Smooth muscle cell (in vitro differentiated cells): ENCODE results near the gene TCF7L1. TPM values are rescaled to one million over a fixed set of nuclear protein-coding genes. Genes with fewer than 3 reads are reported as not detected.

ENCODE experiments used
- DNase-seq: peaks from one replicate; lab custom pipeline; 2025; ENCODE audit not compliant: unreplicated experiment; lab: John Stamatoyannopoulos, UW
- H2AFZ ChIP-seq: fragments of 200-600 bp; sonication (generic); 2 replicates; pipeline ENCODE4 v1.6.0; 2016; ENCODE audit warnings: antibody characterized with exemption, low read depth, mild to moderate bottlenecking
- H3F3A ChIP-seq: fragments of 200-600 bp; sonication (generic); 2 replicates; pipeline ENCODE4 v1.6.0; 2017; ENCODE audit warnings: antibody characterized with exemption, low read depth
- H3K27ac ChIP-seq: fragments of 200-600 bp; sonication (generic); 2 replicates; pipeline ENCODE4 v1.5.1; 2016; ENCODE audit warnings: low read depth, mild to moderate bottlenecking
- H3K27me3 ChIP-seq: fragments of 200-600 bp; sonication (generic); 2 replicates; pipeline ENCODE4 v1.6.1; 2016; ENCODE audit warnings: low read depth, mild to moderate bottlenecking
- H3K36me3 ChIP-seq: fragments of 200-600 bp; sonication (generic); 2 replicates; pipeline ENCODE4 v1.5.1; 2016; ENCODE audit warnings: low read depth
- H3K4me1 ChIP-seq: fragments of 200-600 bp; sonication (generic); 2 replicates; pipeline ENCODE4 v1.5.1; 2016; ENCODE audit warnings: low read depth
- H3K4me2 ChIP-seq: fragments of 200-600 bp; sonication (generic); 2 replicates; pipeline ENCODE4 v1.6.0; 2016; ENCODE audit warnings: mild to moderate bottlenecking
- H3K4me3 ChIP-seq: fragments of 200-600 bp; sonication (generic); 2 replicates; pipeline ENCODE4 v1.5.1; 2016; ENCODE audit warnings: mild to moderate bottlenecking
- H3K79me2 ChIP-seq: fragments of 200-600 bp; sonication (generic); 2 replicates; pipeline ENCODE4 v1.6.0; 2016; ENCODE audit warnings: low read depth, mild to moderate bottlenecking
- H3K9ac ChIP-seq: fragments of 200-600 bp; sonication (generic); 2 replicates; pipeline ENCODE4 v1.6.0; 2016; ENCODE audit warnings: low read depth
- H3K9me3 ChIP-seq: fragments of 200-600 bp; sonication (generic); replicated peaks from 2 replicates; pipeline ENCODE4 v1.5.1; 2016; ENCODE audit warnings: low read depth
- H4K20me1 ChIP-seq: fragments of 200-600 bp; sonication (generic); 2 replicates; pipeline ENCODE4 v1.6.0; 2016; ENCODE audit warnings: low read depth
- WGBS: methylation state at CpG from one replicate; pipeline ENCODE4 v1.1.7; 2016; ENCODE audit warnings: low lambda C conversion rate; 5-methylcytosine and 5-hydroxymethylcytosine counted together
- polyA plus RNA-seq: library from polyadenylated mRNA; unstranded; fragments of >200 nt; fragmentation: Nextera tagmentation; extraction: Ambion mirVana; gene quantifications from 2 replicates; pipeline ENCODE4 v1.2.1, GENCODE V29; 2016
- total RNA-seq: library from RNA; depleted of rRNA; stranded (reverse); fragments of >200 nt; gene quantifications from 2 replicates; pipeline ENCODE4 v1.2.3, GENCODE V29; 2014
- TF ChIP-seq, protein P1 (sequence below): fragments of 200-600 bp; sonication (generic); IDR thresholded peaks from 2 replicates; pipeline ENCODE4 v1.5.1; 2017; ENCODE audit warnings: borderline replicate concordance, mild to moderate bottlenecking, antibody characterized with exemption; ENCODE audit not compliant: insufficient read depth, poor library complexity, severe bottlenecking

The TCF7L1 gene
- total and polyA plus RNA-seq, 2 experiments from 2014 or later = 4.5 to 15.2 TPM

DNA sequence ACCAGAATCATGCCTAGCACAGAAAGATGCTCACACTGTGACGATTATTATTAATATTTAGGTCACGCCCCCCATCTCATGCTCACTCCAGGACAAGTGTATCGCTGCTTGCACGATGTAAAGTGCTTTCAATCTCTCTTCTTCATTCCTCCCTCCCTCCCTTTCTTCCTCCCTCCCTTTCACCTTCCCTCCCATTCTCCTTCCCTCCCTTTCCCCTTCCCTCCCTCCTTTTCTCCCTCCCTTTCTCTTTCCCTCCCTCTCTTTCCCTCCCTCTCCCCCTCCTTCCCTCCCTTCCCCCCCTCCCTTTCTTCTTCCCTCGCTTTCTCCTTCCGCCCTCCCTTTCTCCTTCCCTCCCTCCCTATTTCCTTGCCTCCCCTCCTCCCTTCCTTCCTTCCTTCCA, 175.0 kb downstream of the TCF7L1 start:
- TF ChIP-seq, protein P1, sequence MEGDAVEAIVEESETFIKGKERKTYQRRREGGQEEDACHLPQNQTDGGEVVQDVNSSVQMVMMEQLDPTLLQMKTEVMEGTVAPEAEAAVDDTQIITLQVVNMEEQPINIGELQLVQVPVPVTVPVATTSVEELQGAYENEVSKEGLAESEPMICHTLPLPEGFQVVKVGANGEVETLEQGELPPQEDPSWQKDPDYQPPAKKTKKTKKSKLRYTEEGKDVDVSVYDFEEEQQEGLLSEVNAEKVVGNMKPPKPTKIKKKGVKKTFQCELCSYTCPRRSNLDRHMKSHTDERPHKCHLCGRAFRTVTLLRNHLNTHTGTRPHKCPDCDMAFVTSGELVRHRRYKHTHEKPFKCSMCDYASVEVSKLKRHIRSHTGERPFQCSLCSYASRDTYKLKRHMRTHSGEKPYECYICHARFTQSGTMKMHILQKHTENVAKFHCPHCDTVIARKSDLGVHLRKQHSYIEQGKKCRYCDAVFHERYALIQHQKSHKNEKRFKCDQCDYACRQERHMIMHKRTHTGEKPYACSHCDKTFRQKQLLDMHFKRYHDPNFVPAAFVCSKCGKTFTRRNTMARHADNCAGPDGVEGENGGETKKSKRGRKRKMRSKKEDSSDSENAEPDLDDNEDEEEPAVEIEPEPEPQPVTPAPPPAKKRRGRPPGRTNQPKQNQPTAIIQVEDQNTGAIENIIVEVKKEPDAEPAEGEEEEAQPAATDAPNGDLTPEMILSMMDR = no peak

DNA sequence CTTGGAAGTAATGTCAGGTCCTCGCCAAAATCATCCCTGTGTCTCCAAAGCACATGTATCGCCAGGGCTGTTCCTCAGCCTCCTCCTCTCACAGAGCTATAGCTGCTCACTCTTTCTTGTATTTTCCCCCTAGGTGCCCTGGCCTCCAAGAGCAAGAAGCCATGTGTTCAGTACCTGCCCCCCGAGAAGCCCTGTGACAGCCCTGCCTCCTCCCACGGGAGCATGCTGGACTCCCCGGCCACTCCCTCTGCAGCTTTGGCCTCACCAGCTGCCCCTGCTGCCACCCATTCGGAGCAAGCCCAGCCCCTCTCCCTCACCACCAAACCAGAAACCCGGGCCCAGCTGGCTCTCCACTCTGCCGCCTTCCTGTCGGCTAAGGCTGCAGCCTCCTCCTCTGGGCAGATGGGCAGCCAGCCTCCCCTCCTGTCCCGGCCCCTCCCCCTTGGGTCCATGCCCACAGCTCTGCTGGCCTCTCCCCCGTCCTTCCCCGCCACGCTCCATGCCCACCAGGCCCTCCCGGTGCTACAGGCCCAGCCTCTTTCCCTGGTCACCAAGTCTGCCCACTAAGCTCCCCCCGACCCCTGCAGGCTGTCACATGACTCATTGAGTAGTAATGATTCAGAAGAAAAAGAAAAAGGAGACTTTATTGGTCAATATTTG, 175.8 kb downstream of the TCF7L1 start:
- Histone ChIP-seq H3K27ac (no peak overlapping the region), H3K27me3 (no peaks in the 10 kb centered on the region), H4K20me1 (no peaks in the 10 kb centered on the region), H2AFZ (no peak overlapping the region), H3F3A (no peaks in the 10 kb centered on the region), H3K79me2 (no peaks in the 10 kb centered on the region), H3K9ac (no peak overlapping the region), H3K4me1 (no peaks in the 10 kb centered on the region), H3K4me3 (no peak overlapping the region), H3K36me3 (no peaks in the 10 kb centered on the region), H3K4me2 (no peak overlapping the region), H3K9me3 (no peaks in the 10 kb centered on the region)
- WGBS = 76% methylated on average over 15 of the region's 15 CpGs
- no peak for DNase-seq
- TF ChIP-seq, protein P1 = no peak

More for the DNA sequence above, 175.0 kb downstream of the TCF7L1 start:
- H3K79me2 ChIP-seq = no peaks in the 10 kb centered on the region
- H3F3A ChIP-seq = no peaks in the 10 kb centered on the region
- 67% methylated on average over 6 of the region's 6 CpGs for WGBS
- no peak overlapping the region for H3K27ac ChIP-seq
- H2AFZ ChIP-seq = no peak overlapping the region
- H3K9ac ChIP-seq = no peak overlapping the region
- H3K4me1 ChIP-seq = no peaks in the 10 kb centered on the region
- H4K20me1 ChIP-seq = no peaks in the 10 kb centered on the region
- H3K27me3 ChIP-seq = no peaks in the 10 kb centered on the region
- no peak for DNase-seq
- no peak overlapping the region for H3K4me3 ChIP-seq
- H3K9me3 ChIP-seq = no peaks in the 10 kb centered on the region
- H3K36me3 ChIP-seq = no peaks in the 10 kb centered on the region
- no peak overlapping the region for H3K4me2 ChIP-seq

DNA sequence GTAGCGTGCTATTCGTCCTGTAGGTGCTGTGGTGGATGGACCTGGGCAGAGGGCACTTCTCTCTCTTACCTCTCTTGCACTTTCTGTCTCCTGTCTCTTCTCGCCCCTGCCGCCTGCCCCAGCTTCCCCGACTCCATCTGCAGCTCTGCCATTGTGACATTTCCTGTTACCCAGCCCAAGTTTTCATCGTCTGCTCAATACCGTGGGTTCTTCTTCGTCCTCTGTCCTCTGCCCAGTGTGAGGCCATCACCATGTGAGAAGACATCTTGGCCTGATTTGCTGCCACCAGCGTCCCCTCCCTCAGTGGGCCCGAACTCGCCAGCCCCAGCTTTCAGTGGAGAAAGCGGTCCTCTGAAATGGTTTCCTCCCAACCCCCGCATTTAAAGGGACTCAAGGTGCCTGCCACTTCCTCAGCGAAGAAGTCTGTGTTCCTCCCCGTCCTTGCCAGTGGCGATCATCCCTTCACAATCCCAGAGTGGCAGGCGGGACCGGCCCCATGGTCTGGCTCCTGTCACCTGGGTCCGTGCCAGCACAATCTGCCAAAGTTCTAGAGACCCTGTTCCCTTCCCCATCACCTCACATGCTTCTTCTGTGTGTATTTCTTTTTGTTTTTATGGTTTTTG, 176.6 kb downstream of the TCF7L1 start:
- Histone ChIP-seq H2AFZ (no peak overlapping the region), H3K27me3 (no peaks in the 10 kb centered on the region), H3K9me3 (no peaks in the 10 kb centered on the region), H3K4me2 (no peak overlapping the region), H3K4me3 (no peak overlapping the region), H3K79me2 (no peaks in the 10 kb centered on the region), H3K27ac (no peak overlapping the region), H3K36me3 (no peaks in the 10 kb centered on the region), H3K4me1 (no peaks in the 10 kb centered on the region), H3F3A (no peaks in the 10 kb centered on the region), H3K9ac (no peak overlapping the region), H4K20me1 (no peaks in the 10 kb centered on the region)
- TF ChIP-seq, protein P1 = no peak
- no peak for DNase-seq
- WGBS = 82% methylated on average over 19 of the region's 19 CpGs
